ENCODE data around the gene ATP1A2. TPM values are rescaled to one million over a fixed set of nuclear protein-coding genes. Genes with fewer than 3 reads are reported as not detected.
"Not testable (repeated sequence)": the region's sequence is repeated elsewhere in the genome, so short reads cannot be mapped to it uniquely, and the experiment has no call there.

Gene ATP1A2
- polyA plus RNA-seq, 3 donors, result 7.3 to 110 (median 25.6) TPM

- peak within 1 kb of the TSS; percentile 7 for H3K27ac ChIP-seq (ENCODE audit: low read depth, low read length)
- WGBS, 3 donors, result 2 to 4% (median 3%) methylated on average over 45 to 64 of the region's 64 CpGs
Measured at GRCh38 chr1:160097911-160098851, 17.4 kb upstream of the ATP1A2 start, which contains the start of gene IGSF8. IGSF8 (minus strand) TSS chr1:160098619; CDS start chr1:160098472, 147 bp downstream.

- 2 to 3% (median 3%) methylated on average over 29 to 40 of the region's 40 CpGs for WGBS, 3 donors
- H3K27ac ChIP-seq (ENCODE audit: low read depth, low read length), result peak overlapping the region; percentile 7
Measured at GRCh38 chr1:160098852-160099561, 16.6 kb upstream of the ATP1A2 start.

GRCh38 chr1:160099716-160100375, 15.7 kb upstream of the ATP1A2 start:
- WGBS, 3 donors, result 89 to 98% (median 91%) methylated on average over 2 of the region's 2 CpGs
- H3K27ac ChIP-seq (ENCODE audit: low read depth, low read length), result no peak overlapping the region

GRCh38 chr1:160101037-160101716, 14.4 kb upstream of the ATP1A2 start:
- H3K27ac ChIP-seq (ENCODE audit: low read depth, low read length), result no peak overlapping the region
- whole genome bisulfite sequencing, 3 donors, result 22 to 25% (median 24%) methylated on average over 13 of the region's 13 CpGs

- WGBS, 3 donors, result 72 to 76% (median 74%) methylated on average over 9 of the region's 9 CpGs
- H3K27ac ChIP-seq (ENCODE audit: low read depth, low read length), result no peak overlapping the region
Measured at GRCh38 chr1:160101717-160102522, 13.6 kb upstream of the ATP1A2 start.

- H3K27ac ChIP-seq (ENCODE audit: low read depth, low read length), result no peak overlapping the region
- WGBS, 3 donors, result 60 to 71% (median 68%) methylated on average over 6 of the region's 6 CpGs
Measured at GRCh38 chr1:160103658-160104408, 11.7 kb upstream of the ATP1A2 start.

GRCh38 chr1:160104486-160104885, 11.1 kb upstream of the ATP1A2 start:
- no peak overlapping the region for H3K27ac ChIP-seq (ENCODE audit: low read depth, low read length)

GRCh38 chr1:160105155-160105554, 10.4 kb upstream of the ATP1A2 start:
- H3K27ac ChIP-seq (ENCODE audit: low read depth, low read length), result no peak overlapping the region
- 90 to 100% (median 97%) methylated on average over 5 of the region's 5 CpGs for WGBS, 3 donors

More at GRCh38 chr1:160104486-160104885, 11.1 kb upstream of the ATP1A2 start:
- 55 to 68% (median 59%) methylated on average over 3 of the region's 3 CpGs for WGBS, 3 donors

- H3K27ac ChIP-seq (ENCODE audit: low read depth, low read length), result no peak overlapping the region
- WGBS, 3 donors, result 89 to 94% (median 93%) methylated on average over 1 of the region's 1 CpG
Measured at GRCh38 chr1:160107512-160107911, 8.0 kb upstream of the ATP1A2 start.

- H3K27ac ChIP-seq (ENCODE audit: low read depth, low read length), result no peak overlapping the region
- 30 to 50% (median 35%) methylated on average over 6 of the region's 6 CpGs for WGBS, 3 donors
Measured at GRCh38 chr1:160108888-160109662, 6.5 kb upstream of the ATP1A2 start.

- no peak overlapping the region for H3K27ac ChIP-seq (ENCODE audit: low read depth, low read length)
- 51 to 62% (median 59%) methylated on average over 4 of the region's 4 CpGs for WGBS, 3 donors
Measured at GRCh38 chr1:160109686-160110085, 5.9 kb upstream of the ATP1A2 start.

- WGBS, 3 donors, result 91 to 94% (median 93%) methylated on average over 10 of the region's 10 CpGs
- H3K27ac ChIP-seq (ENCODE audit: low read depth, low read length), result not testable (repeated sequence)
Measured at GRCh38 chr1:160111462-160111861, 4.1 kb upstream of the ATP1A2 start.

GRCh38 chr1:160112357-160112756, 3.2 kb upstream of the ATP1A2 start:
- 63 to 76% (median 75%) methylated on average over 12 of the region's 12 CpGs for WGBS, 3 donors
- no peak overlapping the region for H3K27ac ChIP-seq (ENCODE audit: low read depth, low read length)

GRCh38 chr1:160113407-160113806, 2.2 kb upstream of the ATP1A2 start:
- no peak overlapping the region for H3K27ac ChIP-seq (ENCODE audit: low read depth, low read length)
- WGBS, 3 donors, result 73 to 88% (median 82%) methylated on average over 6 to 8 of the region's 8 CpGs

- H3K27ac ChIP-seq (ENCODE audit: low read depth, low read length), result no peak overlapping the region
- WGBS, 3 donors, result 75 to 89% (median 87%) methylated on average over 4 of the region's 4 CpGs
Measured at GRCh38 chr1:160114085-160114484, 1.5 kb upstream of the ATP1A2 start.

Measured in adipose tissue (tissue), 3 donors.